Activated effector memory CD4-positive, alpha-beta T cell treated with Interleukin-2 at 50 U/mL for 16 hours (primary cell): ENCODE data around the gene TRAPPC2.
A peak's percentile ranks its signal among the peaks of the same experiment; 100 is the strongest.
"Not testable (repeated sequence)": the region's sequence is repeated elsewhere in the genome, so short reads cannot be mapped to it uniquely, and the experiment has no call there.

ENCODE experiments used
- DNase-seq: peaks from one replicate; pipeline ENCODE4 v3.0.0-alpha.2; 2020

The TRAPPC2 gene

GRCh38 chrX:13742397-13743176 lies 8.2 kb upstream of the TRAPPC2 start:
- DNase-seq, result no peak

GRCh38 chrX:13741695-13742094 lies 7.3 kb upstream of the TRAPPC2 start:
- no peak for DNase-seq

- no peak for DNase-seq
These were observed 914 bp downstream of the TRAPPC2 start for GRCh38 chrX:13733506-13733905.

GRCh38 chrX:13732246-13733067 lies 2.0 kb downstream of the TRAPPC2 start:
- no peak for DNase-seq

GRCh38 chrX:13730523-13730922 lies 3.9 kb downstream of the TRAPPC2 start:
- not testable (repeated sequence) for DNase-seq

- DNase-seq, result not testable (repeated sequence)
These were observed 7.8 kb downstream of the TRAPPC2 start for GRCh38 chrX:13726583-13726982.

GRCh38 chrX:13724878-13725277 lies 9.5 kb downstream of the TRAPPC2 start:
- DNase-seq, result peak; percentile 56

GRCh38 chrX:13721819-13722519 lies 12.5 kb downstream of the TRAPPC2 start:
- DNase-seq, result no peak

GRCh38 chrX:13721371-13721770 lies 13.0 kb downstream of the TRAPPC2 start:
- no peak for DNase-seq

- no peak for DNase-seq
These were observed 15.1 kb downstream of the TRAPPC2 start for GRCh38 chrX:13719192-13719856.

- no peak for DNase-seq
These were observed 16.5 kb downstream of the TRAPPC2 start for GRCh38 chrX:13717700-13718472.

- DNase-seq, result peak; percentile 46
These were observed 17.5 kb downstream of the TRAPPC2 start for GRCh38 chrX:13716905-13717304.

GRCh38 chrX:13716455-13716854 lies 18.0 kb downstream of the TRAPPC2 start:
- no peak for DNase-seq

GRCh38 chrX:13711141-13711540 lies 23.3 kb downstream of the TRAPPC2 start:
- DNase-seq, result no peak

- DNase-seq, result no peak
These were observed 30.8 kb downstream of the TRAPPC2 start for GRCh38 chrX:13703589-13703988.

- DNase-seq, result no peak
These were observed 31.3 kb downstream of the TRAPPC2 start for GRCh38 chrX:13703135-13703534.

- DNase-seq, result no peak
These were observed 32.2 kb downstream of the TRAPPC2 start for GRCh38 chrX:13702111-13702789.

- DNase-seq, result no peak
These were observed 34.0 kb downstream of the TRAPPC2 start for GRCh38 chrX:13700380-13700779.

GRCh38 chrX:13699183-13699826 lies 35.1 kb downstream of the TRAPPC2 start:
- DNase-seq, result no peak

- DNase-seq, result no peak
These were observed 36.0 kb downstream of the TRAPPC2 start for GRCh38 chrX:13698432-13698831.

- DNase-seq, result no peak
These were observed 36.4 kb downstream of the TRAPPC2 start for GRCh38 chrX:13697976-13698375.
